Adrenal gland (tissue), 12 donors: ENCODE results near the gene CEP43. TPM values are rescaled to one million over a fixed set of nuclear protein-coding genes. Genes with fewer than 3 reads are reported as not detected.

Source experiments
- DNase-seq, 7 donors: peaks; one replicate each; pipeline ENCODE4 v3.0.0-alpha.2; 2019 to 2020
- H3K27ac ChIP-seq, 5 donors: fragments of 200-600 bp; sonication (generic) in 4 of 5; 1 replicate in 3 of 5; 2 replicates in 2 of 5; pipeline versions ENCODE4 v1.5.1 to v1.8.0; 2016 to 2020; ENCODE audit warnings: mild to moderate bottlenecking in 1 of 5
- H3K27me3 ChIP-seq: fragments of 200-600 bp; 2 replicates; pipeline ENCODE4 v1.8.0; 2021
- H3K36me3 ChIP-seq, 2 donors: fragments of 200-600 bp; replicated peaks in 1 of 2; 1 replicate in 1 of 2; 2 replicates in 1 of 2; pipeline versions ENCODE4 v1.5.1 to v1.8.0; 2018 to 2022
- H3K4me1 ChIP-seq, 2 donors: fragments of 200-600 bp; replicated peaks in 1 of 2; 1 replicate in 1 of 2; 2 replicates in 1 of 2; pipeline versions ENCODE4 v1.5.1 to v1.8.0; 2018 to 2021
- H3K4me3 ChIP-seq, 4 donors: fragments of 200-600 bp; sonication (generic) in 3 of 4; one replicate each; pipeline ENCODE4 v1.5.1; 2016 to 2018
- H3K9me3 ChIP-seq, 3 donors: fragments of 200-600 bp; sonication (generic) in 1 of 3; replicated peaks in 1 of 3; 1 replicate in 2 of 3; 2 replicates in 1 of 3; pipeline versions ENCODE4 v1.5.1 to v1.8.0; 2016 to 2021
- POLR2A ChIP-seq, 2 donors: fragments of 450-650 bp; IDR thresholded peaks; one replicate each; pipeline ENCODE4 v1.6.1; 2017; ENCODE audit warnings: antibody characterized with exemption in 2 of 2, mild to moderate bottlenecking in 2 of 2, moderate library complexity in 1 of 2
- WGBS, 4 donors: extraction: QIAGEN DNeasy Blood & Tissue Kit in 2 of 4; methylation state at CpG; one replicate each; pipeline versions ENCODE4 v1.1.5 to v1.1.7; 2013 to 2017; 5-methylcytosine and 5-hydroxymethylcytosine counted together
- intact Hi-C, 2 donors: fragments of 100-400 bp; cut with DNase I; formaldehyde crosslinking; loops; one replicate each; pipeline versions ENCODE4 v1.14.1 to v1.15.0; 2022 to 2023
- polyA plus RNA-seq, 3 donors: library from polyadenylated mRNA; stranded (reverse); fragments of 200-250 nt in 2 of 3; fragments of 350-450 nt in 1 of 3; fragmentation: Illumina TruSeq in 1 of 3; extraction: RNeasy Lipid Tissue Mini Kit (QIAGEN cat#74804) in 1 of 3; gene quantifications; one replicate each; pipeline ENCODE4 v1.2.3, GENCODE V29; 2013 to 2014
- total RNA-seq, 9 donors: library from RNA; depleted of rRNA in 4 of 9; stranded (reverse); fragments of >200 nt in 4 of 9; fragments of 120-200 nt in 1 of 9; fragmentation: NEBNext Ultra II Directional in 1 of 9; extraction: Animal tissue kit (Norgen Biotek cat#: 25700) in 1 of 9; gene quantifications; one replicate each; pipeline versions ENCODE4 v1.1.0 to v1.2.4, GENCODE V29; 2013 to 2023
- TF ChIP-seq, protein P1 (sequence below), 6 experiments: fragments of 450-650 bp in 4 of 6; fragments of 200-600 bp in 2 of 6; sonication (generic) in 1 of 6; IDR thresholded peaks; 1 replicate in 5 of 6; 2 replicates in 1 of 6; pipeline versions ENCODE4 v1.5.1 to v1.8.0; 2016 to 2021; ENCODE audit warnings: antibody characterized with exemption in 6 of 6, mild to moderate bottlenecking in 2 of 6, moderate library complexity in 1 of 6
- donor health status: healthy with polysubstance abuse.
- donor health status: Bipolar disorder and iron deficiency.
- donor health status: DM: yes; HTN: yes; CAD: no.
- donor health status: DM: no; HTN: no; CAD: no.
- donor health status: DM: no; HTN: no; CAD: no.
- donor health status: DM: yes; HTN: yes; CAD: no.

CEP43 gene
- total and polyA plus RNA-seq, 12 donors: 10.1 to 36.7 (median 16.6) TPM

DNA sequence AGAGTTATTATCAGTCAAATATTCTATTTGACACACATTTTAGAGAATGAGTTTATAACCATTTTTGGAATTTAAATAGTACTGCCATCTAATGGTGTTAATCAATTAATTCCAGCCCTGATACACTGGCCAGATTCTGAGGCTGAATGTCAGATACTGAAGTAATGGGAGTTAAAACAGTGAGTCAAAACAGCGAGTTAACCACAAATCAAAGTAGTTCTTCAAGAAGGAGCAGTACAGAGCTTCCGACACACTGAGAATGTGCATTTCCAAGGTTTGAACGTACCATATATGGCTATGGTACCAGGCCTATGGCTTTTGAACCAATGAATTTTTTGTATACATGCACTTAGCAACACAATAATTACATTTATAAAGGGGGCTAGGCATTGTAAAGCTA is 11.3 kb upstream of the CEP43 start:
- WGBS, 4 donors: 84 to 87% (median 86%) methylated on average over 3 of the region's 3 CpGs

DNA sequence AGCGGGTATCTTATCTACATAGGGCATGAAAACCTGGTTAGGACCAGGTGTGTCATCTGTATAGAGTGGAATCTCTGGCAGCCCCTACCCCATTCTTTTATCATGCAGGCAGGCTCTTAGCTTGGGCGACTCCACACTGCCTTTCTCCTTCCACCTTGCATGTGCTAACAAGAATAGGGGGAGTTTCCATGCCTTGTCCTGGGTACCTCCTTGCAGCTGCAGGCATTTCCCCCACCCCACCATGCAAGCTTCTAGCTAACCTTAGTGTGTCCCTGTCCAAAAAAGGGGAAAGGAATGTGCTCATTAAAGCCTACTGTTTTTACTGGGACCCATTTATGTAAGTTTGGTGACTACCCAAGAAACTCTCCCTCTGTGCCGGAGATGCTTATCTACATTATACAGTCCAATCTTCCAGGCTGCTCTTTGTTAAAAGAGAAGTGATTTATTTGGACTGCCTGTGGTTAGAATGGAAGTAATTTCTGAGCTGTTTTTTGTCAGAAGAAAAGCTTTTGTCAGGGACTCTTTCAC is 10.5 kb upstream of the CEP43 start:
- no peak overlapping the region for H3K4me3 ChIP-seq

More for the DNA sequence above, 11.3 kb upstream of the CEP43 start:
- Histone ChIP-seq H3K36me3 (no peaks in the 10 kb centered on the region), H3K27me3 (no peaks in the 10 kb centered on the region), H3K9me3 (no peaks in the 10 kb centered on the region), H3K4me1 (no peaks in the 10 kb centered on the region), H3K27ac (no peak overlapping the region), H3K4me3 (no peak overlapping the region)
- intact Hi-C loops: loop anchor here in 1 of 2 donors (5.0 kb wide), 1 partner anchor 201 kb away; no protein-coding TSS in a partner anchor
- no peak for DNase-seq
- TF ChIP-seq POLR2A (IDR thresholded peaks at IDR 0.05): no peak
- TF ChIP-seq, protein P1, sequence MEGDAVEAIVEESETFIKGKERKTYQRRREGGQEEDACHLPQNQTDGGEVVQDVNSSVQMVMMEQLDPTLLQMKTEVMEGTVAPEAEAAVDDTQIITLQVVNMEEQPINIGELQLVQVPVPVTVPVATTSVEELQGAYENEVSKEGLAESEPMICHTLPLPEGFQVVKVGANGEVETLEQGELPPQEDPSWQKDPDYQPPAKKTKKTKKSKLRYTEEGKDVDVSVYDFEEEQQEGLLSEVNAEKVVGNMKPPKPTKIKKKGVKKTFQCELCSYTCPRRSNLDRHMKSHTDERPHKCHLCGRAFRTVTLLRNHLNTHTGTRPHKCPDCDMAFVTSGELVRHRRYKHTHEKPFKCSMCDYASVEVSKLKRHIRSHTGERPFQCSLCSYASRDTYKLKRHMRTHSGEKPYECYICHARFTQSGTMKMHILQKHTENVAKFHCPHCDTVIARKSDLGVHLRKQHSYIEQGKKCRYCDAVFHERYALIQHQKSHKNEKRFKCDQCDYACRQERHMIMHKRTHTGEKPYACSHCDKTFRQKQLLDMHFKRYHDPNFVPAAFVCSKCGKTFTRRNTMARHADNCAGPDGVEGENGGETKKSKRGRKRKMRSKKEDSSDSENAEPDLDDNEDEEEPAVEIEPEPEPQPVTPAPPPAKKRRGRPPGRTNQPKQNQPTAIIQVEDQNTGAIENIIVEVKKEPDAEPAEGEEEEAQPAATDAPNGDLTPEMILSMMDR (IDR thresholded peaks at IDR 0.05): no peak

DNA sequence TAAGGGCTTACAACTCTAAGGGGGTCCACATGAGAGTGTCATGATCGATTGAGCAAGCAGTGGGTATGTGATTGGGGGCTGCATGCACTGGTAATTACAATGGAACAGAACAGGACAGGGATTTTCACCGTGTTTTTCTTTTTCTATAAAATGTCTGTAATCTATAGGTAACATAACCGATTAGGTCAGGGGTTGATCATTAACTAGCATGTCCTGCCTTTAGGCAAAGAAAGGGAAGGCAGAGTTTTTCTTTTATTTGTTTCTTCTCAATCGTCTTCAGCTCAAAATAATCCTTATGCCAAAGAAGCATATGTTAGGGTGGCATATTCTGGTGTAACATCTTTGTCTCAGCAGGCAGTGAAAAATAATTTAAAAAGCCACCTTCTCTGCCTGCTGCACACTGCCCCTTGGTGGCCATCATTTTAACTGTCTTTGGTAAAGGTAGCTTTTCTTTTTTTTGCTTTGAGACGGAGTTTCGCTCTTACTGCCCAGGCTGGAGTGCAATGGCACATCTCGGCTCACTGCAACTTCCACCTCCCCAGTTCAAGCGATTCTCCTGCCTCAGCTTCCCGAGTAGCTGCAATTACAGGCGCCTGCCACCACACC is 9.7 kb upstream of the CEP43 start:
- no peaks in the 10 kb centered on the region for H3K4me1 ChIP-seq
- TF ChIP-seq, protein P1 (IDR thresholded peaks at IDR 0.05): peak; percentile 11 to 65 (median 48)
- no peak for TF ChIP-seq POLR2A (IDR thresholded peaks at IDR 0.05)
- H3K36me3 ChIP-seq: no peaks in the 10 kb centered on the region
- H3K9me3 ChIP-seq: no peaks in the 10 kb centered on the region
- no peaks in the 10 kb centered on the region for H3K27me3 ChIP-seq
- no peak overlapping the region for H3K4me3 ChIP-seq
- peak in 2 of 7 donors; percentile 25 to 26 for DNase-seq
- intact Hi-C loops: loop anchor here (5.0 to 10.0 kb wide), 2 partner anchors 155 to 202 kb away; no protein-coding TSS in a partner anchor
- no peak overlapping the region for H3K27ac ChIP-seq
- WGBS, 4 donors: 51 to 66% (median 56%) methylated on average over 9 to 10 of the region's 10 CpGs

More for the DNA sequence above, 10.5 kb upstream of the CEP43 start:
- no peaks in the 10 kb centered on the region for H3K4me1 ChIP-seq
- WGBS, 4 donors: 82 to 88% (median 85%) methylated on average over 3 of the region's 3 CpGs
- no peak for DNase-seq
- no peak overlapping the region for H3K27ac ChIP-seq
- TF ChIP-seq, protein P1 (IDR thresholded peaks at IDR 0.05): no peak
- no peak for TF ChIP-seq POLR2A (IDR thresholded peaks at IDR 0.05)
- intact Hi-C loops: loop anchor here in 1 of 2 donors (5.0 kb wide), 1 partner anchor 201 kb away; no protein-coding TSS in a partner anchor
- H3K36me3 ChIP-seq: no peaks in the 10 kb centered on the region
- no peaks in the 10 kb centered on the region for H3K27me3 ChIP-seq
- H3K9me3 ChIP-seq: no peaks in the 10 kb centered on the region

DNA sequence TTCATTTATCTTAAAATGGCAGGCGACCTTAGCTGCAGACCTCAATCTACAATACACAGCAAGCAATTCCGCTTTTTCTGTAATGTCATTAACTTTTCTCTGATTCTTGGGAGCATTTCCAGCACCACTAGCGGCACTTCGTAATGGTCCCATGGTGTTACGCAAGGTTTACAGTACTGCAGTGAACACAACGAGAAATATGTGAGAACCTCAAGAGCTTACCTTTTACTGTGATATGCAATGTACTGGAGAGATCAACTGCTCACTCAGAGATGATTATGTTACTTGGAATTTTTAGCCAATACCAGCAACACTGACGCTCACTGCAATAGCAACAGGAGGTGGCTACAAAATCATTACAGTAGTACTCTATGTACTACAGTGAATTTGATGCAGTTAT is 2.8 kb upstream of the CEP43 start:
- Histone ChIP-seq H3K27ac (no peak overlapping the region), H3K36me3 (no peaks in the 10 kb centered on the region), H3K4me3 (no peak overlapping the region), H3K4me1 (peaks cover 3 to 23% of the 10 kb centered on the region in 2 donors), H3K27me3 (no peaks in the 10 kb centered on the region), H3K9me3 (no peaks in the 10 kb centered on the region)
- TF ChIP-seq POLR2A (IDR thresholded peaks at IDR 0.05): no peak
- TF ChIP-seq, protein P1 (IDR thresholded peaks at IDR 0.05): no peak
- intact Hi-C loops: loop anchor here (5.0 to 10.0 kb wide), 2 partner anchors 146 to 148 kb away; no protein-coding TSS in a partner anchor
- no peak for DNase-seq
- WGBS, 4 donors: 87 to 92% (median 89%) methylated on average over 7 of the region's 7 CpGs
